Mammary epithelial cell (primary cell): ENCODE results near the gene SARS2.

Experiments used
- CTCF ChIP-seq, 2 donors: IDR thresholded peaks in 1 of 2; conservative IDR thresholded peaks in 1 of 2; 2 replicates each; pipeline ENCODE4 v1.5.1; 2011 to 2012; ENCODE audit warnings: inconsistent platforms in 2 of 2, low read length in 2 of 2, mild to moderate bottlenecking in 2 of 2, control low read depth in 1 of 2, low read depth in 1 of 2; ENCODE audit not compliant: insufficient read depth in 1 of 2; ENCODE audit errors: extremely low read depth in 1 of 2
- EZH2 ChIP-seq: IDR thresholded peaks from 2 replicates; pipeline ENCODE4 v1.6.1; 2012; ENCODE audit warnings: low read length, inconsistent platforms, borderline replicate concordance

DNA sequence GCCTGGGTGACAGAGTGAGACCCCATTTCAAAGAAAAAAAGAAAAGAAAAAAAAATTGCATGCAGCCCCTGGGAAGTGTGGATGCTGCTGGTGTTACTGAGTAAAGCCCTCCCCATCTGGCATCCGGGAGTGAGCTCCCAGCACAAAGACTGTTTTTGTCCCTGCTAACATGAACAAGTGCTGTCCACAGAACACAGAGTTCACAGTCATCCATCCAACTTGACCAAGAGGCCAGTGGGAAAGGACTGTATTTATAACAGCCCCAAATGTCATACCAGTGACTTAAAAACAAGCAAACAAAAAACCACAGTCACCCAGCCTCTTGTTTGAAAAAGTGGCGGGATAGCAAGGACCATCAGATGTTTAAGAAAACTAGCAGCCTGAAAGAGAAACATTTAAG is 34.2 kb upstream of the SARS2 start:
- TF ChIP-seq CTCF (conservative IDR thresholded peaks at IDR 0.05 in 1 of 2, IDR thresholded peaks at IDR 0.05 in 1 of 2; ENCODE audit: extremely low read depth in 1 of 2, insufficient read depth in 1 of 2, low read depth in 1 of 2, low read length in 2 of 2): no peak
- TF ChIP-seq EZH2: no peak
